GM23338 (cell line): Measurements from ENCODE around the gene FOXK2. TPM values are rescaled to one million over a fixed set of nuclear protein-coding genes. Genes with fewer than 3 reads are reported as not detected.
"Not testable (repeated sequence)": the region's sequence is repeated elsewhere in the genome, so short reads cannot be mapped to it uniquely, and the experiment has no call there.

Experiments
- ATAC-seq: fragments of 200-7000 bp; cut with Tn5 transposase; 3 replicates; pipeline ENCODE4 v1.9.1; 2020
- DNase-seq: peaks from one replicate; pipeline ENCODE4 v3.0.0-alpha.2; 2015; ENCODE audit warnings: low spot score
- H2AFZ ChIP-seq: fragments of 200-600 bp; sonication (generic); 2 replicates; pipeline ENCODE4 v1.8.0; 2016; ENCODE audit warnings: antibody characterized with exemption, mild to moderate bottlenecking, moderate library complexity
- H3F3A ChIP-seq: fragments of 200-600 bp; sonication (generic); replicated peaks from 2 replicates; pipeline ENCODE4 v1.8.0; 2017; ENCODE audit warnings: antibody characterized with exemption, mixed run types, low read depth
- H3K27ac ChIP-seq: fragments of 200-600 bp; sonication (generic); 2 replicates; pipeline ENCODE4 v1.6.1; 2016; ENCODE audit warnings: low read depth
- H3K27me3 ChIP-seq: fragments of 200-600 bp; sonication (generic); 2 replicates; pipeline ENCODE4 v1.8.0; 2016; ENCODE audit warnings: mild to moderate bottlenecking, mixed run types, moderate library complexity; ENCODE audit not compliant: insufficient read depth
- H3K36me3 ChIP-seq: fragments of 200-600 bp; sonication (generic); 2 replicates; pipeline ENCODE4 v1.8.0; 2016; ENCODE audit warnings: mild to moderate bottlenecking; ENCODE audit not compliant: insufficient read depth
- H3K4me1 ChIP-seq: fragments of 200-600 bp; sonication (generic); 2 replicates; pipeline ENCODE4 v1.8.0; 2016; ENCODE audit warnings: mild to moderate bottlenecking, moderate library complexity; ENCODE audit not compliant: insufficient read depth
- H3K4me2 ChIP-seq: fragments of 200-600 bp; sonication (generic); 2 replicates; pipeline ENCODE4 v1.7.1; 2017; ENCODE audit warnings: mixed run types
- H3K4me3 ChIP-seq: fragments of 200-600 bp; sonication (generic); 2 replicates; pipeline ENCODE4 v1.6.1; 2016; ENCODE audit warnings: mixed run types
- H3K79me2 ChIP-seq: fragments of 200-600 bp; sonication (generic); replicated peaks from 2 replicates; pipeline ENCODE4 v1.8.0; 2017; ENCODE audit warnings: mild to moderate bottlenecking; ENCODE audit not compliant: insufficient read depth
- H3K9me2 ChIP-seq: fragments of 200-600 bp; sonication (generic); 2 replicates; pipeline ENCODE4 v1.8.0; 2017; ENCODE audit not compliant: insufficient read depth
- H4K20me1 ChIP-seq: fragments of 200-600 bp; sonication (generic); replicated peaks from 2 replicates; pipeline ENCODE4 v1.8.0; 2017; ENCODE audit warnings: mild to moderate bottlenecking; ENCODE audit not compliant: insufficient read depth
- H3K27ac Mint-ChIP-seq: 2 replicates; pipeline ENCODE4 v1.8.0; 2020; ENCODE audit warnings: inconsistent platforms, mild to moderate bottlenecking, moderate library complexity, mixed read lengths
- H3K27me3 Mint-ChIP-seq: 3 replicates; pipeline ENCODE4 v1.8.0; 2022; ENCODE audit warnings: low read depth, mild to moderate bottlenecking, moderate library complexity, mixed read lengths, inconsistent platforms; ENCODE audit not compliant: insufficient read depth, poor library complexity
- H3K36me3 Mint-ChIP-seq: 3 replicates; pipeline ENCODE4 v1.8.0; 2021; ENCODE audit warnings: low read depth, mild to moderate bottlenecking, inconsistent platforms, moderate library complexity, mixed read lengths
- H3K4me1 Mint-ChIP-seq: 3 replicates; pipeline ENCODE4 v1.8.0; 2020; ENCODE audit warnings: mild to moderate bottlenecking, inconsistent platforms, mixed read lengths
- H3K4me3 Mint-ChIP-seq: 3 replicates; pipeline ENCODE4 v1.8.0; 2021; ENCODE audit warnings: moderate library complexity, mild to moderate bottlenecking, inconsistent platforms, mixed read lengths
- H3K9me3 Mint-ChIP-seq: 3 replicates; pipeline ENCODE4 v1.8.0; 2020; ENCODE audit warnings: moderate library complexity, mild to moderate bottlenecking, inconsistent platforms, mixed read lengths
- EZH2 ChIP-seq: fragments of 200-600 bp; sonication (generic); IDR thresholded peaks from one replicate; pipeline ENCODE4 v1.8.0; 2017; ENCODE audit warnings: antibody characterized with exemption, mild to moderate bottlenecking, low read depth; ENCODE audit not compliant: unreplicated experiment
- JUNB ChIP-seq: IDR thresholded peaks from one replicate; pipeline ENCODE4 v1.6.1; 2016; ENCODE audit warnings: antibody characterized with exemption; ENCODE audit not compliant: unreplicated experiment
- polyA plus RNA-seq: library from polyadenylated mRNA; unstranded; fragments of >200 nt; fragmentation: Nextera tagmentation; extraction: Ambion mirVana; gene quantifications from 2 replicates; pipeline ENCODE4 v1.2.1, GENCODE V29; 2016
- total RNA-seq: library from RNA; depleted of rRNA; stranded (reverse); fragments of >200 nt; shearing (Covaris generic); gene quantifications from 2 replicates; pipeline ENCODE4 v1.2.3, GENCODE V29; 2014
- TF ChIP-seq, protein P1 (sequence below): fragments of 250-450 bp; sonication (Bioruptor Pico); IDR thresholded peaks from 2 replicates; pipeline ENCODE4 v1.5.0; 2020; ENCODE audit warnings: mild to moderate bottlenecking, moderate library complexity
- TF ChIP-seq, protein P2 (sequence below), 2 experiments: fragments of 200-600 bp in 1 of 2; sonication (generic) in 1 of 2; conservative IDR thresholded peaks; 2 replicates each; pipeline versions ENCODE4 v1.5.1 to v1.6.1; 2016 to 2017; ENCODE audit warnings: antibody characterized with exemption in 2 of 2, low read depth in 2 of 2, mild to moderate bottlenecking in 2 of 2, moderate library complexity in 1 of 2
- TF ChIP-seq, protein P3 (sequence below): IDR thresholded peaks from 2 replicates; pipeline ENCODE4 v1.6.1; 2016; ENCODE audit warnings: antibody characterized with exemption

Gene FOXK2
- total and polyA plus RNA-seq, 2 experiments from 2014 or later, result 12.3 to 66.0 TPM

DNA sequence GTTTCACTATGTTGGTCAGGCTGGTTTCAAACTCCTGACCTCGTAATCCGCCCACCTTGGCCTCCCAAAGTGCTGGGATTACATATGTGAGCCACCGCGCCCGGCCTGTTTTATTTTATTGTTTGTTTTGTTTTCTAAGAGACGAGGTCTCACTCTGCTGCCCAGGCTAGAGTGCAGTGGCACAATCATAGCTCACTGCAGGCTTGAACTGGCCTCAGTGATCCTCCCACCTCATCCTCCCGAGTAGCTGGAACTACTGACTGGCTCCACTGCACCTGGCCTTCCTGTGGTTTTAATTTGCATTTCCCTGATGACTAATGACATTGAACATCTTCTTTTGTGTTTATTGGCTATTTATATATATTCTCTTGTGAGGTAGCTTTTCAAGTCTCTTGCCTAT is 13.1 kb upstream of the FOXK2 start:
- not testable (repeated sequence) for H3K36me3 Mint-ChIP-seq, H3K4me2 ChIP-seq, H3K27ac Mint-ChIP-seq

DNA sequence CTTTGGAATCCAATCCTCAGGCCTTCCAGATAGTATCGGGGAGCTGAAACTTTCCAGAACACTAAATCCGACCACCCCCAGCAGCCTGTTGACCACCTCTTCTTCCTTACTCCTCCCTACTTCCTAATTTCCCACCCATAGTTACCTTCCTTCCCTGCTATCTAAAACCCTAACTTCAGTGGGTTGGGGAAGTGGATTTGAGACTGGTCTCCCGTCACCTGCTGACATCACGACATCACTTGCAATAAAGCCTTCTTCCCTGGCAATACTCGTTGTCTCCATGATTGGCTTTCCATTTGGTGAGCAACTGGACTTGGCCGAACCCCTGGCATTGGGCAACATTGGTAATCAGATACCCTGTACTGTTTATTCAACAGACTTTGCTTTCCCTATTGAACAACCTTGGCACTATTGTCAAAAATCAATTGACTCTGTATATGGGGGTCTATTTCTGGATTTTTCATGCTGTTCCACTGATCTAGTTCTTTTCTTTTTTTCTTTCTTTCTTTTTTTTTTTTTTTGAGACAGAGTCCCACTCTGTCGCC is 11.8 kb upstream of the FOXK2 start:
- Mint-ChIP-seq H3K27ac (no peak overlapping the region), H3K27me3 (peaks cover 10% of the 10 kb centered on the region), H3K4me3 (no peak overlapping the region), H3K9me3 (no peaks in the 10 kb centered on the region), H3K36me3 (no peaks in the 10 kb centered on the region), H3K4me1 (no peaks in the 10 kb centered on the region)
- no peak for ATAC-seq
- Histone ChIP-seq H3K27ac (no peak overlapping the region), H3K36me3 (no peaks in the 10 kb centered on the region), H3K4me1 (no peaks in the 10 kb centered on the region), H3K79me2 (no peaks in the 10 kb centered on the region), H3K27me3 (no peaks in the 10 kb centered on the region), H3K4me3 (no peak overlapping the region), H2AFZ (no peak overlapping the region), H4K20me1 (no peaks in the 10 kb centered on the region), H3F3A (0 out of 2 replicates have a peak, but pooled peaks cover 3% of the 10 kb centered on the region), H3K9me2 (no peaks in the 10 kb centered on the region), H3K4me2 (no peak overlapping the region)
- TF ChIP-seq EZH2, result no peak
- TF ChIP-seq JUNB, result no peak
- TF ChIP-seq, protein P1, sequence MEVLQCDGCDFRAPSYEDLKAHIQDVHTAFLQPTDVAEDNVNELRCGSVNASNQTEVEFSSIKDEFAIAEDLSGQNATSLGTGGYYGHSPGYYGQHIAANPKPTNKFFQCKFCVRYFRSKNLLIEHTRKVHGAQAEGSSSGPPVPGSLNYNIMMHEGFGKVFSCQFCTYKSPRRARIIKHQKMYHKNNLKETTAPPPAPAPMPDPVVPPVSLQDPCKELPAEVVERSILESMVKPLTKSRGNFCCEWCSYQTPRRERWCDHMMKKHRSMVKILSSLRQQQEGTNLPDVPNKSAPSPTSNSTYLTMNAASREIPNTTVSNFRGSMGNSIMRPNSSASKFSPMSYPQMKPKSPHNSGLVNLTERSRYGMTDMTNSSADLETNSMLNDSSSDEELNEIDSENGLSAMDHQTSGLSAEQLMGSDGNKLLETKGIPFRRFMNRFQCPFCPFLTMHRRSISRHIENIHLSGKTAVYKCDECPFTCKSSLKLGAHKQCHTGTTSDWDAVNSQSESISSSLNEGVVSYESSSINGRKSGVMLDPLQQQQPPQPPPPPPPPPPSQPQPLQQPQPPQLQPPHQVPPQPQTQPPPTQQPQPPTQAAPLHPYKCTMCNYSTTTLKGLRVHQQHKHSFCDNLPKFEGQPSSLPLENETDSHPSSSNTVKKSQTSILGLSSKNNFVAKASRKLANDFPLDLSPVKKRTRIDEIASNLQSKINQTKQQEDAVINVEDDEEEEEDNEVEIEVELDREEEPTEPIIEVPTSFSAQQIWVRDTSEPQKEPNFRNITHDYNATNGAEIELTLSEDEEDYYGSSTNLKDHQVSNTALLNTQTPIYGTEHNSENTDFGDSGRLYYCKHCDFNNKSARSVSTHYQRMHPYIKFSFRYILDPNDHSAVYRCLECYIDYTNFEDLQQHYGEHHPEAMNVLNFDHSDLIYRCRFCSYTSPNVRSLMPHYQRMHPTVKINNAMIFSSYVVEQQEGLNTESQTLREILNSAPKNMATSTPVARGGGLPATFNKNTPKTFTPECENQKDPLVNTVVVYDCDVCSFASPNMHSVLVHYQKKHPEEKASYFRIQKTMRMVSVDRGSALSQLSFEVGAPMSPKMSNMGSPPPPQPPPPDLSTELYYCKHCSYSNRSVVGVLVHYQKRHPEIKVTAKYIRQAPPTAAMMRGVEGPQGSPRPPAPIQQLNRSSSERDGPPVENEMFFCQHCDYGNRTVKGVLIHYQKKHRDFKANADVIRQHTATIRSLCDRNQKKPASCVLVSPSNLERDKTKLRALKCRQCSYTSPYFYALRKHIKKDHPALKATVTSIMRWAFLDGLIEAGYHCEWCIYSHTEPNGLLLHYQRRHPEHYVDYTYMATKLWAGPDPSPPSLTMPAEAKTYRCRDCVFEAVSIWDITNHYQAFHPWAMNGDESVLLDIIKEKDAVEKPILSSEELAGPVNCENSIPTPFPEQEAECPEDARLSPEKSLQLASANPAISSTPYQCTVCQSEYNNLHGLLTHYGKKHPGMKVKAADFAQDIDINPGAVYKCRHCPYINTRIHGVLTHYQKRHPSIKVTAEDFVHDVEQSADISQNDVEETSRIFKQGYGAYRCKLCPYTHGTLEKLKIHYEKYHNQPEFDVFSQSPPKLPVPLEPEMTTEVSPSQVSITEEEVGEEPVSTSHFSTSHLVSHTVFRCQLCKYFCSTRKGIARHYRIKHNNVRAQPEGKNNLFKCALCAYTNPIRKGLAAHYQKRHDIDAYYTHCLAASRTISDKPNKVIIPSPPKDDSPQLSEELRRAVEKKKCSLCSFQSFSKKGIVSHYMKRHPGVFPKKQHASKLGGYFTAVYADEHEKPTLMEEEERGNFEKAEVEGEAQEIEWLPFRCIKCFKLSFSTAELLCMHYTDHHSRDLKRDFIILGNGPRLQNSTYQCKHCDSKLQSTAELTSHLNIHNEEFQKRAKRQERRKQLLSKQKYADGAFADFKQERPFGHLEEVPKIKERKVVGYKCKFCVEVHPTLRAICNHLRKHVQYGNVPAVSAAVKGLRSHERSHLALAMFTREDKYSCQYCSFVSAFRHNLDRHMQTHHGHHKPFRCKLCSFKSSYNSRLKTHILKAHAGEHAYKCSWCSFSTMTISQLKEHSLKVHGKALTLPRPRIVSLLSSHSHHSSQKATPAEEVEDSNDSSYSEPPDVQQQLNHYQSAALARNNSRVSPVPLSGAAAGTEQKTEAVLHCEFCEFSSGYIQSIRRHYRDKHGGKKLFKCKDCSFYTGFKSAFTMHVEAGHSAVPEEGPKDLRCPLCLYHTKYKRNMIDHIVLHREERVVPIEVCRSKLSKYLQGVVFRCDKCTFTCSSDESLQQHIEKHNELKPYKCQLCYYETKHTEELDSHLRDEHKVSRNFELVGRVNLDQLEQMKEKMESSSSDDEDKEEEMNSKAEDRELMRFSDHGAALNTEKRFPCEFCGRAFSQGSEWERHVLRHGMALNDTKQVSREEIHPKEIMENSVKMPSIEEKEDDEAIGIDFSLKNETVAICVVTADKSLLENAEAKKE, result no peak
- TF ChIP-seq, protein P2, sequence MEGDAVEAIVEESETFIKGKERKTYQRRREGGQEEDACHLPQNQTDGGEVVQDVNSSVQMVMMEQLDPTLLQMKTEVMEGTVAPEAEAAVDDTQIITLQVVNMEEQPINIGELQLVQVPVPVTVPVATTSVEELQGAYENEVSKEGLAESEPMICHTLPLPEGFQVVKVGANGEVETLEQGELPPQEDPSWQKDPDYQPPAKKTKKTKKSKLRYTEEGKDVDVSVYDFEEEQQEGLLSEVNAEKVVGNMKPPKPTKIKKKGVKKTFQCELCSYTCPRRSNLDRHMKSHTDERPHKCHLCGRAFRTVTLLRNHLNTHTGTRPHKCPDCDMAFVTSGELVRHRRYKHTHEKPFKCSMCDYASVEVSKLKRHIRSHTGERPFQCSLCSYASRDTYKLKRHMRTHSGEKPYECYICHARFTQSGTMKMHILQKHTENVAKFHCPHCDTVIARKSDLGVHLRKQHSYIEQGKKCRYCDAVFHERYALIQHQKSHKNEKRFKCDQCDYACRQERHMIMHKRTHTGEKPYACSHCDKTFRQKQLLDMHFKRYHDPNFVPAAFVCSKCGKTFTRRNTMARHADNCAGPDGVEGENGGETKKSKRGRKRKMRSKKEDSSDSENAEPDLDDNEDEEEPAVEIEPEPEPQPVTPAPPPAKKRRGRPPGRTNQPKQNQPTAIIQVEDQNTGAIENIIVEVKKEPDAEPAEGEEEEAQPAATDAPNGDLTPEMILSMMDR (conservative IDR thresholded peaks at IDR 0.05; ENCODE audit: low read depth in 2 of 2), result no peak
- TF ChIP-seq, protein P3, sequence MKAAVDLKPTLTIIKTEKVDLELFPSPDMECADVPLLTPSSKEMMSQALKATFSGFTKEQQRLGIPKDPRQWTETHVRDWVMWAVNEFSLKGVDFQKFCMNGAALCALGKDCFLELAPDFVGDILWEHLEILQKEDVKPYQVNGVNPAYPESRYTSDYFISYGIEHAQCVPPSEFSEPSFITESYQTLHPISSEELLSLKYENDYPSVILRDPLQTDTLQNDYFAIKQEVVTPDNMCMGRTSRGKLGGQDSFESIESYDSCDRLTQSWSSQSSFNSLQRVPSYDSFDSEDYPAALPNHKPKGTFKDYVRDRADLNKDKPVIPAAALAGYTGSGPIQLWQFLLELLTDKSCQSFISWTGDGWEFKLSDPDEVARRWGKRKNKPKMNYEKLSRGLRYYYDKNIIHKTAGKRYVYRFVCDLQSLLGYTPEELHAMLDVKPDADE, result no peak
- no peak for DNase-seq

More for the DNA sequence above, 13.1 kb upstream of the FOXK2 start:
- DNase-seq, H3K27me3 ChIP-seq, H2AFZ ChIP-seq, H3K4me1 Mint-ChIP-seq, H3K9me2 ChIP-seq, H3K27ac ChIP-seq, H3K9me3 Mint-ChIP-seq, H3F3A ChIP-seq, H3K36me3 ChIP-seq, H3K4me3 ChIP-seq, ATAC-seq, H4K20me1 ChIP-seq, H3K79me2 ChIP-seq, H3K4me3 Mint-ChIP-seq, H3K4me1 ChIP-seq: not testable (repeated sequence)
- peaks cover 10% of the 10 kb centered on the region for H3K27me3 Mint-ChIP-seq

DNA sequence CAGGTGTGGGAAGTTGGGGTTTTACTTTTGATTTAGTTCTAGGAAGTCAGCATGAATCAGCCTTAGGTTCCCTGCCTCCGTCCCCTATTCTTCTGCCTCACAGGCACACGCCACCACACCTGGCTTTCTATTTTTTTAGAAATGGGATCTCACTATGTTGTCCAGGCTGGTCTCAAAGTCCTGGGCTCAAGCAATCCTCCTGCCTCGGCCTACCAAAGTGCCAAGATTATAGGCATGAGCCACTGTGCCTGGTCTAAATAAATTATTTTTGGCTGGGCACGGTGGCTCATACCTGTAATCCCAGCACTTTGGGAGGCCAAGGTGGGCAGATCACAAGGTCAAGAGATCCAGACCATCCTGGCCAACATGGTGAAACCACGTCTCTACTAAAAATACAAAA is 7.9 kb upstream of the FOXK2 start:
- H3K9me2 ChIP-seq, H3K4me1 ChIP-seq, H4K20me1 ChIP-seq, H3K4me2 ChIP-seq, H3K27me3 ChIP-seq, H3K27ac ChIP-seq, H3K36me3 Mint-ChIP-seq, H3K36me3 ChIP-seq, H3K79me2 ChIP-seq, H2AFZ ChIP-seq, H3K27me3 Mint-ChIP-seq, H3K4me3 ChIP-seq, ATAC-seq, H3K4me3 Mint-ChIP-seq, H3F3A ChIP-seq, DNase-seq, H3K9me3 Mint-ChIP-seq, H3K4me1 Mint-ChIP-seq, H3K27ac Mint-ChIP-seq: not testable (repeated sequence)
